Measurements from ENCODE around the gene SLC39A13.

The SLC39A13 gene

DNA sequence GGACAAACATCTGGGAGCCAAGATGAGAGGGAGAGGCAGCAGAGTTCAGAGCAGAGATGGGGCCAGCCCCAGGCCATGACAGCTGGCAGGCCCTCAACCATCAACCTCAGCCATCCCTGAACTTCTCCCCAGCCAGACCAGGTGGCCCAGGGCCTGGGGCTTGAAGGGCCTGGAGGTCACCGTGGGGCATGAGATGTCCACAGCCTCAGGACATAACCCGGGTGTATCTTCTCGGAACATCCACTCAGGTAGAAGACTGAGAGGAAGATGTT is 12.4 kb upstream of the SLC39A13 start:
- Histone ChIP-seq H2BK15ac (replicated peaks; ENCODE audit: low read depth) (no peak overlapping the region), H3K4me3 (ENCODE audit: low read length) (no peak overlapping the region), H3K56ac (ENCODE audit: low read length) (no peak overlapping the region), H3K4me2 (ENCODE audit: low read length) (no peak overlapping the region), H3K4me1 (ENCODE audit: control insufficient read depth, low read depth, low read length) (peaks cover 9% of the 10 kb centered on the region), H3K79me1 (ENCODE audit: low read length) (no peaks in the 10 kb centered on the region), H4K5ac (ENCODE audit: low read length) (no peak overlapping the region), H3K18ac (ENCODE audit: low read length) (no peak overlapping the region), H4K8ac (ENCODE audit: low read depth, low read length) (no peak overlapping the region), H3K9ac (ENCODE audit: low read length) (no peak overlapping the region), H2AK5ac (ENCODE audit: low read length) (no peak overlapping the region), H3K27me3 (ENCODE audit: insufficient read depth, low read length, poor library complexity) (no peaks in the 10 kb centered on the region), H2BK5ac (ENCODE audit: low read length) (no peak overlapping the region), H3K23ac (ENCODE audit: low read length) (no peak overlapping the region), H3K79me2 (ENCODE audit: control insufficient read depth, insufficient read depth, low read length) (no peaks in the 10 kb centered on the region), H2BK120ac (ENCODE audit: low read depth, low read length) (no peak overlapping the region), H3K27ac (ENCODE audit: low read depth, low read length) (no peak overlapping the region), H3K36me3 (ENCODE audit: control insufficient read depth, insufficient read depth, low read length) (no peaks in the 10 kb centered on the region), H3K4ac (ENCODE audit: low read depth, low read length) (no peak overlapping the region)
- no CpG with 5 or more reads among the region's 3 CpGs for WGBS (ENCODE audit: extremely low coverage, insufficient coverage, low lambda C conversion rate)
- no peak for DNase-seq

DNA sequence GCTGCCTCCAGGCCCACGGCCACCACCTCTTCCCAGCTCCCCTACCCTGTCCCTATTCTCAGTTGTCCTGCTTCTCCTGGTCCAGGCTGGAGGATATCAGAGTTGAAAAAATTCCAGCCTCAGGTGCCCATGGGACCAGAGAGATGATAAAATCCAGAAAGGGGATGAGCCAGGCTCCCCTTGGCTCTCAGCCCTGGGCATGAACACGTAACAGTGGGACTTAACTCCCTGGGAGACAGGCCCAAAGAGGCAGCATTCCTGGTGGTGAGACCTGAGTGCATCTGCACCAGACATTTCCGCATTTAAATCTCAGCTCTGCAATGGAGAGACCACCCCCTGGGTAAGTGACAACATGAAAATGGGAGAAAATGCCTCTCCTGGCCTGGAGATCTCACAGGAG is 10.4 kb upstream of the SLC39A13 start:
- Histone ChIP-seq H3K4ac (ENCODE audit: low read depth, low read length) (no peak overlapping the region), H2BK120ac (ENCODE audit: low read depth, low read length) (no peak overlapping the region), H2BK5ac (ENCODE audit: low read length) (no peak overlapping the region), H3K36me3 (ENCODE audit: control insufficient read depth, insufficient read depth, low read length) (no peaks in the 10 kb centered on the region), H3K79me1 (ENCODE audit: low read length) (no peaks in the 10 kb centered on the region), H2BK15ac (replicated peaks; ENCODE audit: low read depth) (no peak overlapping the region), H3K56ac (ENCODE audit: low read length) (peak overlapping the region; percentile 71), H4K5ac (ENCODE audit: low read length) (no peak overlapping the region), H3K27me3 (ENCODE audit: insufficient read depth, low read length, poor library complexity) (no peaks in the 10 kb centered on the region), H3K4me2 (ENCODE audit: low read length) (no peak overlapping the region), H2AK5ac (ENCODE audit: low read length) (no peak overlapping the region), H4K8ac (ENCODE audit: low read depth, low read length) (no peak overlapping the region), H3K27ac (ENCODE audit: low read depth, low read length) (no peak overlapping the region), H3K4me3 (ENCODE audit: low read length) (no peak overlapping the region), H3K4me1 (ENCODE audit: control insufficient read depth, low read depth, low read length) (peaks cover 9% of the 10 kb centered on the region), H3K9ac (ENCODE audit: low read length) (peak overlapping the region; percentile 35), H3K79me2 (ENCODE audit: control insufficient read depth, insufficient read depth, low read length) (no peaks in the 10 kb centered on the region), H3K18ac (ENCODE audit: low read length) (no peak overlapping the region), H3K23ac (ENCODE audit: low read length) (no peak overlapping the region)
- no CpG with 5 or more reads among the region's 3 CpGs for WGBS (ENCODE audit: extremely low coverage, insufficient coverage, low lambda C conversion rate)
- no peak for DNase-seq

DNA sequence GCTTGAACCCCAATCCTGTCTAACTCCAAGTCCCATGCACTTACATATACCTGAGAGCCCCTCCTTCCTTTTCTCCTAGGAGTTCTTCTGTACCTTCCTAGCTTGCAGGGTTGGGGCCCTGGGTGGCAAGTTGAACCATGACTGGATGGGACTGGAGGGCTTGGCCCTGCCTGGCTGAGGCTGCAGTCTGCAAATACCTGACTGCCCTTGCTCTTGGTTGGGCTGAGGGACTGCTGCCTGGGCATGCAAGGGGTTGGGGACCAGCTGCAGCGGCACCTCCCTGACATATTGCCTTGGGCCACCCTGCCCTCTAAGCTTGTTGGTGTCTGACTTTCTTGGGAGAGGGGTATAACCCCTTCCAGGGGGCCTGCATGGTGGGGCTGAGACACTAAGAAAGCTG is 9.8 kb upstream of the SLC39A13 start:
- H2BK120ac ChIP-seq (ENCODE audit: low read depth, low read length), result no peak overlapping the region
- H2AK5ac ChIP-seq (ENCODE audit: low read length), result peak overlapping the region; percentile 82
- H3K79me2 ChIP-seq (ENCODE audit: control insufficient read depth, insufficient read depth, low read length), result no peaks in the 10 kb centered on the region
- H2BK5ac ChIP-seq (ENCODE audit: low read length), result peak overlapping the region; percentile 48
- no peaks in the 10 kb centered on the region for H3K27me3 ChIP-seq (ENCODE audit: insufficient read depth, low read length, poor library complexity)
- no peak overlapping the region for H4K8ac ChIP-seq (ENCODE audit: low read depth, low read length)
- H3K23ac ChIP-seq (ENCODE audit: low read length), result peak overlapping the region; percentile 68
- H3K4me3 ChIP-seq (ENCODE audit: low read length), result no peak overlapping the region
- H3K4me1 ChIP-seq (ENCODE audit: control insufficient read depth, low read depth, low read length), result peaks cover 9% of the 10 kb centered on the region
- peak overlapping the region; percentile 54 for H3K56ac ChIP-seq (ENCODE audit: low read length)
- H4K5ac ChIP-seq (ENCODE audit: low read length), result no peak overlapping the region
- WGBS (ENCODE audit: extremely low coverage, insufficient coverage, low lambda C conversion rate), result no CpG with 5 or more reads among the region's 1 CpG
- H3K18ac ChIP-seq (ENCODE audit: low read length), result no peak overlapping the region
- H2BK15ac ChIP-seq (replicated peaks; ENCODE audit: low read depth), result no peak overlapping the region
- H3K4ac ChIP-seq (ENCODE audit: low read depth, low read length), result no peak overlapping the region
- no peaks in the 10 kb centered on the region for H3K36me3 ChIP-seq (ENCODE audit: control insufficient read depth, insufficient read depth, low read length)
- peak overlapping the region; percentile 17 for H3K9ac ChIP-seq (ENCODE audit: low read length)
- H3K4me2 ChIP-seq (ENCODE audit: low read length), result no peak overlapping the region
- no peaks in the 10 kb centered on the region for H3K79me1 ChIP-seq (ENCODE audit: low read length)
- H3K27ac ChIP-seq (ENCODE audit: low read depth, low read length), result no peak overlapping the region
- DNase-seq, result no peak

DNA sequence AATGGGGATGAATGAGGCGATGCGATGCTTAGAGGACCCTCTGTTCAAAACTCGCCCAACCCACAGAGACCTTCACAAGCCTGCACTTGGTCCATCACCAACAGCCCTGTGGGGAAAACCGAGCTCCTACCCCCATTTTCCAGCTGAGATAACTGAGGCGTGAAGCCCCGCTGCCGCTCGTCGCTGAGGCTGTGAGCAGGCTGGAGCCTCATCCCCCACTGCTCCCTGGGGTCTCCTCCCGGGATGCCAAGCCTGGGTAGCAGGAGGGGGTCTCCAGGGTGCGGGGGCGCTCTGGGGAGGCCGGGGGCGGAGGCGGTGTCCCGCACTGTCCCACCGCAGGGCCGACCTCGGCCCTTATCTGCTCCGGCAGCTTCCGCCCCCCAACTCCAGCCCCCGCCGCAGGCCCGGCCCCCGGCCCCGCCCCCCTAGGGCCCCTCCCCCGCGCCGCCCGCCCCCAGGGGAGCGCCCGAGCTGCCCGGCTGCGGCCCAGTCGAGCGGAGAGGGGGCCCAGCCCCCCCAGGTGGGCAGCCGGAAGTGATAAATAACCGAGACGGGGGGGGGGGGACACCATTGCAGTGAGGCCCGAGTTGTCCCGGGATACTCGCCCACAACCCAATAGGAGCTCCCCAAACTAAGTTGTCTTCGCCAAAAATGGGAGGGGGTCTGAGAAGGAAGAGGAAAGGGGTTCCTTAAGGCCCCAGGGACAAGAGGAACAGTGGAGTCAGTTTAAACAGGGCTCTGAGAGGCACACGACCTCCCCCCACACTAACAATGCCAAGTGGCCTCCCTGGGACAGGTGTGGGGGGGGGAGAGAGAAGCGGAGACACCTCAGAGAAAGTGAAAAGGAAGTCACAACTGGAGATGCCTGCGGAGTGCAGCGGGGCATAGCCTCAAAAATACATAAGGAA is 8.3 kb upstream of the SLC39A13 start:
- Histone ChIP-seq H3K56ac (ENCODE audit: low read length) (peak overlapping the region; percentile 90), H3K79me1 (ENCODE audit: low read length) (no peaks in the 10 kb centered on the region), H3K4me2 (ENCODE audit: low read length) (peak overlapping the region; percentile 74), H2BK120ac (ENCODE audit: low read depth, low read length) (peak overlapping the region; percentile 11), H3K27me3 (ENCODE audit: insufficient read depth, low read length, poor library complexity) (no peaks in the 10 kb centered on the region), H4K8ac (ENCODE audit: low read depth, low read length) (no peak overlapping the region), H3K4me1 (ENCODE audit: control insufficient read depth, low read depth, low read length) (peaks cover 9% of the 10 kb centered on the region), H2BK15ac (replicated peaks; ENCODE audit: low read depth) (no peak overlapping the region), H3K18ac (ENCODE audit: low read length) (peak overlapping the region; percentile 62), H3K36me3 (ENCODE audit: control insufficient read depth, insufficient read depth, low read length) (no peaks in the 10 kb centered on the region), H3K4ac (ENCODE audit: low read depth, low read length) (no peak overlapping the region), H2AK5ac (ENCODE audit: low read length) (no peak overlapping the region), H4K5ac (ENCODE audit: low read length) (no peak overlapping the region), H3K27ac (ENCODE audit: low read depth, low read length) (peak overlapping the region; percentile 81), H3K9ac (ENCODE audit: low read length) (peak overlapping the region; percentile 61), H2BK5ac (ENCODE audit: low read length) (peak overlapping the region; percentile 68), H3K79me2 (ENCODE audit: control insufficient read depth, insufficient read depth, low read length) (no peaks in the 10 kb centered on the region), H3K23ac (ENCODE audit: low read length) (no peak overlapping the region), H3K4me3 (ENCODE audit: low read length) (no peak overlapping the region)
- WGBS (ENCODE audit: extremely low coverage, insufficient coverage, low lambda C conversion rate), result no CpG with 5 or more reads among the region's 47 CpGs
- peak; percentile 76 for DNase-seq

DNA sequence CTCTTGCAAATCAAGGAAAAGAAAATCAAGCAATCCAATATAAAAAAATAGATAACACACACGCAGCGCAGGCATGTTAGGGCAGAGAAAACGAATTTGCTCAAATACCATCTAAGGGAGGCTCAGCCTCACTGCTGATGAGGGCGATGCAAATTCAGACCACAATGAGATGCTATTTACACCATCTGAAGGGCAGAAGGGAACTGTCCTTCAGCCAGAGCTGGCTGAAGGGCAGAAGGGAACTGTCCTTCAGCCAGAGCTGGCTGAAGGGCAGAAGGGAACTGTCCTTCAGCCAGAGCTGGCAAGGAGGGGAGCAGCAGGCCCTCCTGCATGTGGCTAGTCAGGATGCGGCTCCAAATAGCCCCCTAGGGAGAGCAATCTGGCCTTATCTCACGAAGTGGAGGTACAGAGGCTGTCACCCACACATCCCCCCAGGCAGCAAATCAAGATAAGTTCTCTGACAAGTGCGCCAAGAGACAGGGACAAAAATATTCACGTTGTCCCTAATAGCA is 7.6 kb upstream of the SLC39A13 start:
- peak overlapping the region; percentile 81 for H3K27ac ChIP-seq (ENCODE audit: low read depth, low read length)

More for the DNA sequence above, 7.6 kb upstream of the SLC39A13 start:
- H3K9ac ChIP-seq (ENCODE audit: low read length), result no peak overlapping the region
- H3K79me1 ChIP-seq (ENCODE audit: low read length), result no peaks in the 10 kb centered on the region
- no peak overlapping the region for H3K4me3 ChIP-seq (ENCODE audit: low read length)
- H3K36me3 ChIP-seq (ENCODE audit: control insufficient read depth, insufficient read depth, low read length), result no peaks in the 10 kb centered on the region
- H3K56ac ChIP-seq (ENCODE audit: low read length), result peak overlapping the region; percentile 47
- no peak overlapping the region for H3K18ac ChIP-seq (ENCODE audit: low read length)
- peak overlapping the region; percentile 73 for H2BK5ac ChIP-seq (ENCODE audit: low read length)
- H3K79me2 ChIP-seq (ENCODE audit: control insufficient read depth, insufficient read depth, low read length), result no peaks in the 10 kb centered on the region
- no peaks in the 10 kb centered on the region for H3K27me3 ChIP-seq (ENCODE audit: insufficient read depth, low read length, poor library complexity)
- H2AK5ac ChIP-seq (ENCODE audit: low read length), result no peak overlapping the region
- H3K23ac ChIP-seq (ENCODE audit: low read length), result no peak overlapping the region
- WGBS (ENCODE audit: extremely low coverage, insufficient coverage, low lambda C conversion rate), result no CpG with 5 or more reads among the region's 8 CpGs
- H2BK15ac ChIP-seq (replicated peaks; ENCODE audit: low read depth), result no peak overlapping the region
- peak; percentile 72 for DNase-seq
- H4K5ac ChIP-seq (ENCODE audit: low read length), result no peak overlapping the region
- no peak overlapping the region for H4K8ac ChIP-seq (ENCODE audit: low read depth, low read length)
- H3K4me2 ChIP-seq (ENCODE audit: low read length), result no peak overlapping the region
- peaks cover 9% of the 10 kb centered on the region for H3K4me1 ChIP-seq (ENCODE audit: control insufficient read depth, low read depth, low read length)
- H3K4ac ChIP-seq (ENCODE audit: low read depth, low read length), result no peak overlapping the region
- no peak overlapping the region for H2BK120ac ChIP-seq (ENCODE audit: low read depth, low read length)

Measured in mesendoderm (in vitro differentiated cells).